Body of pancreas (tissue), 4 donors: ENCODE measurements around the gene NMD3.

Experiments used
- POLR2A ChIP-seq, 3 donors: fragments of 450-650 bp; IDR thresholded peaks; one replicate each; pipeline ENCODE4 v1.6.1; 2016; ENCODE audit warnings: antibody characterized with exemption in 3 of 3, mild to moderate bottlenecking in 2 of 3
- TF ChIP-seq, protein P1 (sequence below), 7 experiments: fragments of 450-650 bp in 4 of 7; fragments of 200-600 bp in 3 of 7; sonication (generic) in 3 of 7; IDR thresholded peaks; one replicate each; pipeline ENCODE4 v1.5.1; 2016 to 2019; ENCODE audit warnings: antibody characterized with exemption in 7 of 7

DNA sequence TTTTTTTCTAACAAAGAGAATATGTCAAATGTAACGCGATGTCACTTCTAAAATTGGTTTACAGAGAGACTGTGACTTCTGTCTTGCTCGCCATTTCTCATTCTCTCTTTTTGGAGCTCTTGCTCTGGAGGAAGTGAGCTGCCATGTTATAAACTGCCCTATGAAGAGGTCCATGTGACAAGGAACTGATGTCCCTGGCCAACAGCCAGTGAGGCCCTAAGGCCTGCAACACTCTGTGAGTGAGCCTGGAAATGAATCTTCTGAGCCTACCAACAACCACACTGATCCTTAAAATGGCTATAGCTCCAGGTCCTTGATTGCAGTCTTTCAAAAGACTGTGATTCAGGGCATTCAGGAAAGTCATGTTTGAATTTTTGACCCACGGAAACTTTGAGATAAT is 49.9 kb downstream of the NMD3 start:
- TF ChIP-seq, protein P1, sequence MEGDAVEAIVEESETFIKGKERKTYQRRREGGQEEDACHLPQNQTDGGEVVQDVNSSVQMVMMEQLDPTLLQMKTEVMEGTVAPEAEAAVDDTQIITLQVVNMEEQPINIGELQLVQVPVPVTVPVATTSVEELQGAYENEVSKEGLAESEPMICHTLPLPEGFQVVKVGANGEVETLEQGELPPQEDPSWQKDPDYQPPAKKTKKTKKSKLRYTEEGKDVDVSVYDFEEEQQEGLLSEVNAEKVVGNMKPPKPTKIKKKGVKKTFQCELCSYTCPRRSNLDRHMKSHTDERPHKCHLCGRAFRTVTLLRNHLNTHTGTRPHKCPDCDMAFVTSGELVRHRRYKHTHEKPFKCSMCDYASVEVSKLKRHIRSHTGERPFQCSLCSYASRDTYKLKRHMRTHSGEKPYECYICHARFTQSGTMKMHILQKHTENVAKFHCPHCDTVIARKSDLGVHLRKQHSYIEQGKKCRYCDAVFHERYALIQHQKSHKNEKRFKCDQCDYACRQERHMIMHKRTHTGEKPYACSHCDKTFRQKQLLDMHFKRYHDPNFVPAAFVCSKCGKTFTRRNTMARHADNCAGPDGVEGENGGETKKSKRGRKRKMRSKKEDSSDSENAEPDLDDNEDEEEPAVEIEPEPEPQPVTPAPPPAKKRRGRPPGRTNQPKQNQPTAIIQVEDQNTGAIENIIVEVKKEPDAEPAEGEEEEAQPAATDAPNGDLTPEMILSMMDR (IDR thresholded peaks at IDR 0.05): no peak
- TF ChIP-seq POLR2A (IDR thresholded peaks at IDR 0.05): no peak
